Activated CD8-positive, alpha-beta memory T cell treated with anti-CD3 and anti-CD28 coated beads, Interleukin-2, amount 50 U/mL, for 4 hours (primary cell): ENCODE measurements around the gene CBFA2T3.
A peak's percentile ranks its signal among the peaks of the same experiment; 100 is the strongest.

Source experiments
- DNase-seq: peaks from one replicate; pipeline ENCODE4 v3.0.0-alpha.2; 2020

CBFA2T3 gene

DNA sequence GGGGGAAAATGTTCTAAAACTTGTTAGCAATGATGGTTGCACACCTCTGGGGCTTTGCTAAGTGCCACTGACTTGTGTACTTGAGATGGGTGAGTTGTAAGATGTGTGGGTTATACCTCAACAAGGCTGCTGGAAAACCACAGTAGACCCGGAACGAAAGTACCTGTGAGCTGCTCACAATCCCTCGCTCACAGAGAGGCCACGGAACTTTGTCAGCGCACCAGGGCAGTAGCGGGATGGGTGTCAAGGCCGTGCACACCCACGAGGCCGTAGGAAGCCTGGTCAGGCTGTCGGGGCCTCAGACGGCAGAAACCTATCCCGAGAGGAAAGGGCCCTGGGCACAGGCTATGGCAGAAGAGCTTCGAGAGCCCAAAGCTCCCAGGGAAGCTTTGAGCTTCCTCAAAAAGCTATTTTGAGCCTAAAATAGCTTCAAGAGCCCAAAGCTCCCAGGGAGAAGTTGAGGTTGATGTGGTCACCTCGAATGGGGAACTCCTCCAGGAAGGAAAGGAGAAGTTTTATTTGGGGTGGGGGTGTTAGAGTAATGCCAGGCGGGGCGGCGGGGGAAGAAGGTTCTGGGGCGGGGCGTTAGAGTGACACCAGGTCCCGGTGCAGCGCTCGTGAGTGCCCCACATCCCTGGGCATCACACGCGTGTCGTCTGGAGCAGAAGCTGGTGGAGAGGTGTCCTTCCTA, 19.0 kb downstream of the CBFA2T3 start:
- no peak for DNase-seq

DNA sequence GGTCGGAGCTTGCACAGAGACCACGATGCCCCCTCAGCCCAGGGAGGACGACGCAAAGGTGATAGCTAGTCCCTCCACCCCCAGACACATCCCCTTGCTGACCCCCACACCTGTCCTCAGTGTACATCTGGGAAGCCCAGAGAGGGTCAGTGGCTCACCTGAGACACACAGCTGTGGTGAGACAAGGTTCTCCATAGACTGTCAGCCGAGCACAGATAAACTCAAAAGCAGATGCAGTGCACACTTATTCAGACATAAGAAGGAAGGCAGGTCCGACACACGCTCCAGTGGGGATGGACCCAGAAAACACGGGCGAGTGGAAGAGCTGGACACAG, 19.6 kb downstream of the CBFA2T3 start:
- DNase-seq, result no peak

- DNase-seq, result no peak
Observed at GRCh38 chr16:88956546-88957432, 20.2 kb downstream of the CBFA2T3 start.

DNA sequence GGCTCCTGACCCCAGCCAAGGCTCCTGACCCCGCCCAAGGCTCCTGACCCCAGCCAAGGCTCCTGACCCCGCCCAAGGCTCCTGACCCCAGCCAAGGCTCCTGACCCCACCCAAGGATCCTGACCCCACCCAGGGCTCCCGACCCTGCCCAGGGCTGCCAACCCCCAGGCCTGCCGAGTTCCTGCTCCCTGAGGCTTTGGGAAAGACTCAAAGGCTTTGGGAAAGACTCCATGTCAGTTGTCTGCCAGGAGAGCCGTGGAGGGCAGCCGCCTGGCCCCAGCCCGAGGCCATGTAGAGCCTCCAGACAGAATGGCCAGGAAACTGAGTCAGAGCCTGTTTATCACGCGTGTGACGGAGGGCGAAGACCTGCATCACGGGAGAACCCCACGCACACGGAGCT, 21.1 kb downstream of the CBFA2T3 start:
- DNase-seq, result no peak

- DNase-seq, result no peak
Observed at GRCh38 chr16:88953003-88953690, 23.9 kb downstream of the CBFA2T3 start.

DNA sequence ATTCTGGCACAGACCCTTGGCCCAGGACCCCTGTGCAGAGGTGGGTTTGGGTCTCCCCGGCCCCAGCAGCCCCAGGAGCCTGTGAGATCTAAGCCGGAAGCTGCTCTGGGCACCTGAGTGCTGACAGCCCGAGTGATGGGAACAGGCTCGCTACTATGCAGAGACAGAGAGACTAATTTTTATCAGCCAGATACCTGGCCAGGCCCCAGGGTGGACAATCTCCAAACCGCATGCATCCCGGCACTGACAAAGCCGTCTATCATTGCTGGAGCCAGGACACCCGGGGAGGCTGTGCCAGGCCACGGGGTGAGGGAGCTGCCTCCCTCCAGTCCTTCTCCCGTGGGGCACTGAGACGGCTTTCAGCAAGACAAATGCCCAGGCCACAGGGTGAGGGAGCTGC, 25.0 kb downstream of the CBFA2T3 start:
- DNase-seq, result no peak

DNA sequence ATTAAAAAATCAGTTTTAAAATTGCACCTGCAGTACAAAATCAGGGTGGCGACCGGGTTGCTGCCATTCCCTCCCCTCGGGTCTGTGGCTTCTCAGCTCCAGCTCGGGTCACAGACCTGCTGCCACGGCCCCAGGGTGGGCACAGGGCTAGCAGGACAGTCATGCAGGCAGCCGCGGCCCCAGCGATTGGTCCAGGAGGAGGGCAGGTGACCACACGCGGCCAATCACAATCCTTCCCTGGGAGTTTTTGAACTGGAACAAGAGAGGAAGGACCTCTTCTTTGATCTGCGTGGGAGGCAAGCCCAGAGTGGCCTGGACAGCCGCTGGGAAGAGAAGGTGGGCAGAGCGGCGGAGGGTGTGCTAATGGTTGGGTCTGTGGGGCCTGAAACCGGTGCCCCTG, 25.5 kb downstream of the CBFA2T3 start:
- DNase-seq, result no peak

GRCh38 chr16:88948781-88949490, 28.1 kb downstream of the CBFA2T3 start:
- DNase-seq, result no peak

DNA sequence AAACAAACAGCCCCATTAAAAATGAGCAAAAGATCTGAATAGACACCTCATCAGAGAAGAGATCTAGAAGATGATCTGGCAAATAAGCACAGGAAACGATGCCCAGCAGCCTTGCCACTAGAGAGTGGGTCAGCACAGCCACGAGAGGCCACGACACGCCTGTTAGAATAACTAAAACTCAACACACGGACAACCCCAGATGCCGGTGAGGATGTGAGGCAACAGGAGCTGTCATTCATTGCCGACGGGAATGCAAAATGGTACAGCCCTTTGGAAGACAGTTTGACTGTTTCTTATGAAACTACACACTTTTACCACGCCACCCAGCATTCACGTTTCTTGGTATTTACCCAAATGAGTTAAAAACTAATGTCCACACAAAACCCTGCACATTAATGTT, 31.5 kb downstream of the CBFA2T3 start:
- DNase-seq, result no peak

- no peak for DNase-seq
Observed at GRCh38 chr16:88943741-88944140, 33.3 kb downstream of the CBFA2T3 start.

DNA sequence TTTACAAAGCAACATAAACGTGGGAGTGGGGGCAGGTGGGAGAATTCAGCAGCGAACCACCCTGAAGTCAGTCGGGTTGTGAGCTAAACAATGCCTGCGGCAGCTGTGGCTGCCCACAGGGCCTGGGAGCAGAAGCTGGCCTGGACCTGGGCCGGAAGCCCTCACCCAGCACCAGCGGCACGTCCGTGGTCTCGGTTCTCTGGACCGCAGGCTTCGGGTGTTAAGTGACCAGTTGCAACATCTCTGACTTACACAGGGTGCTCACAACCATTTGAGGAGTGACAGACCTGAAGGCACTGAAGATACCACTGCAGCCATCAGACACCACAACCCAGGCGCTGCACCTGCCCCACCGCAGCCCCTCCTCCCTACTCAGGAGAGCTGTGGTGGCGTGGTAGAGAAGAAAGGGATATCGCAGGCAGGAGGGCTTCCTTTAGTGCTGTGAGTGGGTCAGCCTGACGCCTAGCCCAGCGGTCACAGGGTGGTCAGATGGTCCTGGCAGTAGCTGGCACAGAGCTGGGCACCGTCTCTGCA, 33.8 kb downstream of the CBFA2T3 start:
- no peak for DNase-seq

- DNase-seq, result peak; percentile 62
Observed at GRCh38 chr16:88941913-88942909, 34.8 kb downstream of the CBFA2T3 start.

GRCh38 chr16:88940862-88941817, 35.9 kb downstream of the CBFA2T3 start:
- no peak for DNase-seq

DNA sequence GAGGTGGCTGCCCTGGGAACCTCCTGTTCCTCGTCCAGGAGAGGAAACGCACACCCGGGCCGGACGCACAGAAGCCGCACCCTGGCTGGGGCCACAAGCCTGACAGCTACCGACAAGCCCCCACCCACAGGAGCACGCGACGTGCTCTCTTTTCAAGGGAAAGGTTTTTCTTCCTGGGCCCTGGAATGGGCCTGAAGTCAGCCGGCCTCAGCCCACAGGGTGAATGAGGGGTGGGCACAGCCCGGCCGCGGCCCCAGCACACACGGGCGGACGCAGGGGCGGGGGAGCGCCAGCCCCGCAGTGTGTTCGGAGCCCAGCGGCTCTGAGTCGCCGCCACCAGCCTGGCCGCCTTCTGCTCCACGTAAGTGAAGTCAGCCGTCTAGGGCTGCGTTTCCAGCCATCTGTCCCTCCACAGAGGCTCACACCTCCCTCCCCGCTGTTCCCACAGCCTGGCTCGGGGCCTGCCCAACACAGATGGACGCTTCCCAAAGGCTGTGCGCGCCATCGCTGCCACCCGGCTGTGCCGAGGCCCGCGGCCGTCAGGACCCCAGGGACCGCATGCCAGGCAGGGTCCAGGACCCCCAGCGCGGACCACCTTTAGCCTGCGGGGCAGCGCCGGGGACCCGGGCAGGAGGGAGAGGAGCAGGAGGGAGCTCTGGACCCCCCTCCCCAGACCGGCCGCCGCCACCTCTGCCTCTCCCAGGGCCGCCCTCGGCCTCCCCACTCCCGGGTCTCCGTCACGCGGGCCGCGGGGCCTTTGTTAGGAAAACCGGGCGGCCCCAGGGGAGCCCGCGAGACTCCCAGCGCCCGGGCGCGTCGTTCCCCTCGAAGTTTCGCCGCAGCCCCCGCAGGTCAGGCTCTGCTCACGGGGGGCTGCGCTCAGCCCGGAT, 36.8 kb downstream of the CBFA2T3 start:
- DNase-seq, result no peak

- DNase-seq, result no peak
Observed at GRCh38 chr16:88939245-88939971, 37.6 kb downstream of the CBFA2T3 start.

DNA sequence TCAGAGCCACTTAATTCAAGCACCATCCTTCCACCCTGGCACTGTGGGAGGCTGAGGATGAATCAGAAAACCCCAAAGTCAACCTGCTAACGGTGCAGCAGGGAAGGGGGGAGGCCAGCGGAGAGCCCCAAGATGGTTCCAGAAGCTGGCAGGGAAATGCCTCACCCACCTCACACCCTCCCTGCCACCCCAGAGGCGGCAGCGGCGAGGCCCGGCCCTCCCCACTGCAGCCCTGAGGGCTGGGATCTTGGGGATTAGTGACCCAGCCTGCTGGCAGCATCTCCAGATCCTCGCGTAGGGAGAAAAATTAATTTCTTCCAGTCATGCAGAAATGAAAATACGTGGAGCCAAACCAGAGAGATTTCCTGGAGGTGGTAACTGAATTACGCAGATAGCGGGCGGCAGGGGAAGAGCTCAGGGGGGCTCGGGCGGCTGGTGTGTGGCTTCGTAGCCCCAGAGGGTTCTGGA, 38.2 kb downstream of the CBFA2T3 start:
- no peak for DNase-seq

DNA sequence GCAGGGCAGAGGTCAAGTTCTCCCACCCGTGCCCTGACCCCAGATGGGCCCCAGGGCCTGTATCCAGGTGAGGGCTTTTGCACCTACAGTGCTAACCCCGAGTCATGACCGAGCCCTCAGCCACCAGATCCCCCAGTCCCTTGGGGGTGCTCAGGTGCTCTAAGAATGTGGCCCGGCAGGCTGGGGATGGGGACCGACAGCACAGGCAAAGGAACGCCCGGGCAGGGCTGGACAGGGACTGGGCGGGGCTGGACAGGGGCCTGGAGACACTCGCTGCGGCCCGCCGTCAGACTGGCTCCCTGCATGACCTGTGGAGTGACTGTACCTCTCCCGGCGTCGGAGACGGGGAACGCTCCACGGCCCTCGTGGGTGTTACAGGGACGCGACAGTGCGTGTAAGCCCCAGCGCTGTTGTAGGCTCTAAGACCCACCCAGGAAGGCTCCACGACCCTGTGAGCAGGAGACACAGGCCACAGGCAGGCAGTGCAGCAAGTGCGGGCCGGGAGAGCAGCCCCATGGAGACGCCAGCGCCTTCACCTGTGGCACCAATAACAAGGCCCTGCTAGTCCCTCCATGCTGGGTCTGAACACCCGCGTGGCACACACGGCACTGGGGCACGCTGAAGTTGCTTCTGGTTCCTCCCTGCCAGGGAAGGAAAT, 38.8 kb downstream of the CBFA2T3 start:
- no peak for DNase-seq

- no peak for DNase-seq
Observed at GRCh38 chr16:88937206-88937621, 39.8 kb downstream of the CBFA2T3 start.
